Pulmonary artery endothelial cell (primary cell): ENCODE data around the gene PDXK. TPM values are rescaled to one million over a fixed set of nuclear protein-coding genes. Genes with fewer than 3 reads are reported as not detected.

ENCODE experiments used
- DNase-seq: peaks from one replicate; pipeline ENCODE4 v3.0.0-alpha.2; 2011; ENCODE audit warnings: low read depth, low spot score
- total RNA-seq: library from RNA; depleted of rRNA; stranded (reverse); fragments of >200 nt; gene quantifications from 2 replicates; pipeline ENCODE4 v1.2.3, GENCODE V29; 2014

PDXK gene
- total RNA-seq, 1 donor from 2014 or later: 121 TPM

DNA sequence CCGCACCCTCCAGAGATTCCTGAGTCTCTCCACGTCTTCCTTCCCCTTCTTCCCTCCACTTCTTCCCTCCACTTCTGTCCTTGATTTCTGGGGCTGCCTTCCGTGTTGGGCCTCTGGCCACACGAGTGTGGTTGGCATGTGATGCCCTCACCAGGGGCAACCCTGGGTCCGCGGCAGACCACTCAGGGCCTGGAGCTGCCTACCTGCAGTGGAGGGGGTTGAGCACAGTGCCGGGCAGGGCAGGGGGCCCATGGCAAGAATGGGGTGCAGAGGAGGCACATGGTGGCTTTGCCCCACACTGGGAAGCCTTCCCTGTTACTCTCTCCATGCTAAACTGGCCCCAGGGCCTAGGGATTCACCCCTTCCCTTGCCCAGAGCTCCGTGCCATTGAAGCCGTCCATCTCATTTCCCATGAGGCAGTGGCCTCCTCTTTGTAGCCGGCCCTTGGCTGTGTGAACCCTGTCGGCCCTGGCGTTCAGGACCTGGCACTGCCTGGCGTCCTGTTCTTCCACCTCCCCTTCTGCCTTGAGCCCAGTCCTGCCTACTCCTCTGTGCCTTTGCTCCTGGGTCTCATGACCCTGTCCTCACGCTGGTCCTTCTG, 83.9 kb downstream of the PDXK start:
- DNase-seq: no peak

DNA sequence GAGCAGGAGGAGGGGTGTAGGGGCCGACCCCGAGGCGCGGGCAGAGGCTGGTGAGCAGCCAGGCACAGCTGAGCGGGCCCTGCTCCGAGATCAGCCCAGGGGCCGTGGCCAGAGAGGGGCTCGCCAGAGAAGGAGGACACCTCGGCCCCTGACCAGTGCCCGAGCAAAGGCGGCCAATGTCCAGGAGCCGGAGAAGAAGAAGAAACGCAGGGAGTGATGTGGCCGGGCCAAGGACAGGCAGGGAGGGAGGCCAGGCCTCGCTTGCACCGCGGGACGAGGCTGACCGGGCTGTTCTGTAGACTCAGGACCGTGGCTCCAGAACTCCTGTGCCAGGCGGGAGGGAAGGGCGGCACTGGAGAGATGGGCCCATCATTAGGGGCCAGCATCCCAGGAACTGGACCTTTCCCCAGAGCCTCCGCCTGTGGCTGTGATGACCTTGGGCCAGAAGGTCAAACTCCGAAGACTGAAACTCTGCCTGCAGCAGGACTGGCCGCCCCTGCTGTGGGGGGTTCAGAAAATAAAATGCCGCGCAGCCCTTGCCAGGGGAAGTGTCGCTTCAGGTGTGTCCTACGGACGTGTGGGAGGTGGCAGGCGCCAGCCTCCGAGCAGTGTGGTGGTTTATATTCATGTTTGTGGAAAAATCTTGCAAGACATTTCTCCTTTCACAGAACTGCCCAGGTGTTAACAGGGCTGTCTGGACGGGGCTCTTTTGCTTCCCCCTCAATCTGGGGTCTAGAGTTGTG, 84.8 kb downstream of the PDXK start:
- DNase-seq: no peak

DNA sequence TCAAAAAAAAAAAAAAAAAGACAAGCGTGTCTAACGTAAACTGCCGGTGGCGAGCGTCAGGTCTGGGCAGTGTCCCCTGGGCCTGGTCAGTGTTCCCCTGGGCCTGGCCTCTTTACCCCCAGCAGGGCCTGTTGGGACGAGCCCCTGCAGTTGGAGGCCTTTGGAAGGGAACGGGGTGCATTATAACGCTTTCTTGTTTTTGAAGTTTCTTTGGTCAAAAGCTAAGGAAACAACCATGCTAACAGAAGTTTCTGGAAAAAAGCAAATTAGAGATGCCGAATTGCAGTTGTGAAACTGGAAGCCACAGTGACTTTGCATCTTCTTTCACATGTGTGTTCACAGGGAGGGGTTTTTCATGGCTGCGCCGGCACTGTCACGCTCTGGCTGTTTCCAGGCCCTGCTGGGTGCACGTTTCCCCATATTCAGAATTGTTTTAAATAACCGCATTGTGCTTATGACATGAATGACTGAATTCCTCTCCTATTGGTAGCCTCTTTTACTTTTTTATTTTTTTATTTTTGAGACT, 86.4 kb downstream of the PDXK start:
- DNase-seq: no peak

DNA sequence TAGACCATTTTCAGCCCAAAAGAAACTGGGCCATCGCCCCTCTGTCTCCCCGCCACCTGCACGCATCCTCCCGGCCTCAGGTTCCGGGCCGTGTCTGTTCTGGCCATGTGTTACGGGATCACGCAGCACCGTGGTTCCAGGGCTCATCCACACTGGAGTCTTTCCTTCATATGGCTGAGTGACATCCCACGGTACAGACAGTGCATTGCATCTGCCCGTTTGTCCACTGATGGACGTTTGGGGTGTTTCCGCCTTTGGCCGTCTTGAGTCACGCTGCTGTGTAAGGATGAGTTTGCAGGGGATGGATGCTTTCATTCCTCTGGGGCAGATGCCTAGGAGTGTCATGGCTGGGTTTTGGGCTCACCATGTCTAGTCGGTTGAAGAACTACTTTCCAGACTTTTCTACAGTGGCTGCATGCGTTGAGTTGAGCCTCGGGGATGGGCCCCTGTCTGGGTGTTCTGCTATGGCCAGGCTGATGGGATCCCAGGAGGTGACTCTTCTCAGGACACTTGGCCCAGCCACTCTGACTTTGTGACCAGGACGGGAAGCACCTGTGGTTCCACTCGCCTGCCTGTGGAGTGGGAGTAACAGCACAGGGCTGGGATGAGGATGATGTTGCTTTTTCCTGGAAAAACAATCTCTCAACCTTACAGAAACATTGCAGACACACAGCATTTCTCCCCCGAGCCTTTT, 87.2 kb downstream of the PDXK start:
- no peak for DNase-seq

DNA sequence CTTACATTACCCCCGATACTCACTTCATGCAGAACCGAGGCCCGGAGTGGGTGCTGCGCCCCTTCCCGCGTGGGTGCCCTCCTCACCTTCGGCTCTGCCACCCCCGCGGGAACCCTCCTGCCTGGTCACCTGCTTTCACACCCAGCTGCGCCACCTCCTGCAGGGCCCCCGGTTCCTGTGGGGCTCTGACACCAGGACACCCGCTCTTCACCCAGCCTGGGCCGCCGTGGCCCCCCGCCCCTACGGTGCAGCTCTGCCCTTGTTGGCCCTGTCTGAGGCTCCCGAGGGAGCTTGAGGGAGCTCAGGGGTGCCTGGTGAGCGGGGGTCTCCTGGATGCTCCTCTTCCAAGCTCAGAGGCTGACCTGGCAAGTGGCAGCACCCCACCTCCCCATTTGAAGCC, 89.4 kb downstream of the PDXK start:
- no peak for DNase-seq

DNA sequence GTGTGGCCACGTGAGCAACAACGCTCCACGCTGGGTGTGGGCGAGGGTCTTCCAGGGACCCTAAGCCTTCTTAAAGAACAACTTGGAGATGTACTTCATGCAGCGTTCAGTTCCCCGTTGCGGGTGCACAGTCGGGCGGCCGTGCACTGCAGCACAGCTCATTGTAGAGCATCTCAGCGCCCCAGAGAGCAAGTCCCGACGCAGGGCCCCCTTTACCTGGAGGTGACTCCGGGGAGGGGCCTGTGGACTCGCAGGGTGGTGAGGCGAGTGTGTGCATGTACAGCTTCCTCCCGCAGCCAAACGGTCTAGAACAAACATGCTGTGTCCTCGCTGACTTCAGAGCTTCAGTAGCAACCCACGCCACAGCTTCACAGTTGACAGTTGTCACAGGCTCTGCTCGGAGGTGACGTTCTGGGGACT, 89.9 kb downstream of the PDXK start:
- DNase-seq: no peak

DNA sequence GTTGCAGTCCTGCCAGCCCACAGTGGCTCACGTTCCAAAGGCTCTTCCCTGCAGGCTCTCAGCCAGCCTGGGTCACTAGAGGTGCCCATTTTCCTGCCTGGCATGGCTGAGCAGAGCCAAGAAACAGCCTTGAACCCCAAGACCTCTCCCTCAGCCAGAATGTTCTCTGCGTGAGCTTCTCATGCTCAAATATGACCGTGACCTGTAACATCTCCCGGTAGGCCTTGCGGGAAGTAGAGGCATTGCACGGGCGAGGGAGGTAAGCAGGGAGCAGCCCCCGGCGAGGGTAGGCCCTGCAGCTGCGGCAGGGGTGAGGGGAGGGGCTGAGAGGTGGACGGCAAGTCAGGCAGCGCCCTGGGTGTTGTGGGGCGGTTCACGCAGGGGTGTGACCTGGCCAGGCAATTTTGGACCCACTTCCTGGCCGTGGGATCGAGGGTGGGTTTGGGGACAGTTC, 90.4 kb downstream of the PDXK start:
- DNase-seq: no peak

DNA sequence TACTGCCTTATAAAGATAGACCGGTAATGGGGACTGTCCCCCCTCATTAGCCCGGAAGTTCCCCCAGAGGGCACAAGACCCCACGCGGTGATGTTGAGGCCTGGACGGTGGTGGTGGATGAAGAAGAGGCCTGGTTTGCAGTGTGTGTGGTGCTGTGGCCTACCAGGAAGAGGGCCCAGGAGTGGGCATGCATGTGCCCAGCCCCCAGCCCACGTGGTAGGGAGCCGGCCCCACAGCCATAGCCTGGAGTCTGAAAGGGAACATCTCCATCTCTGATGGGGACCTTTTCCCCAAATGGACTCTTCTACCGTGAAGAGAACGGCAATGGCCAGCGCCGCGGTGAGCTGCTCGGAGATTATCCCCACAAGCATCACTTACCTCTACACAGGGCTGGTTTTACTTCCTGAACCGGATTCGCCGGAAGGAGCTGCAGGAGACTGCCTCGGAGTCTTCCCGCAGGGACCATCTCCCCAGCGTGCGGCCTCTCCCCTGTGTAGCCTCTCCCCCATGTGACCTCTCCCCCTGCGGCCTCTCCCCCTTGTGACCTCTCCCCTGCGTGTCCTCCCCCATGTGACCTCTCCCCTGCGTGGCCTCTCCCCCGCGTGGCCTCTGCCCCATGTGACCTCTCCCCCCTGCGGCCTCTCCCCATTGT, 91.0 kb downstream of the PDXK start:
- DNase-seq: no peak

DNA sequence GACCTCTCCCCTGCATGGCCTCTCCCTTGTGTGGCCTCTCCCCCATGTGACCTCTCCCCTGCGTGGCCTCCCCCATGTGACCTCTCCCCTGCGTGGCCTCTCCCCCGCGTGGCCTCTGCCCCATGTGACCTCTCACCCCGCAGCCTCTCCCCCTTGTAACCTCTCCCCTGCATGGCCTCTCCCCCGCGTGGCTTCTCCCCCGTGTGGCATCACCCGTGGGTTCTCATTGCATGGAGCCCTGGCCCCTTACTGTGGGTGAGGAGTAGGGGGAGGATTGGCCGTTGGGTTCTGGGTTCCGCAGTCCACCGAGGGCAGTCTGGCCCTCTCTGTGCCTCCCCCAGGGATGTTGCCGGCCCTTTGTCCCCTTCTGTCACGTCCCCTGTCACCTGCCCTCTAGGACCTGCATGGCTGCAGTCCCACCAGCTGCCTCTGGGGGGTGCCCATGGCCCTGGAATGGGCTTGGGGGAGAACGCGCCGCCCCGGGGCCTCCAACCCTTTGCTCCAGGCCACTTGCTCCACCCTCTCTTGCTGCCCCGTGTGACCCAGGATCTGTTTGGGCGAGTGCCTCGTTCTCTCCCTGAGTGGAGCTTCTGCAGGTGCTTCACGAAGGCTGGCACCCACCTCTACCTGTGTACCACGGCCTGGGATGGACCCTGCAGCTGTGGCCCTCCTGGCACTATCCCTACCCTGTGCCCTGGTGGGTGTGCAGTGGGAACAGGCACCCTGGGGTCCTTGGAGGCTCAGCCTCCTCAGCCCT, 91.8 kb downstream of the PDXK start:
- DNase-seq: no peak

DNA sequence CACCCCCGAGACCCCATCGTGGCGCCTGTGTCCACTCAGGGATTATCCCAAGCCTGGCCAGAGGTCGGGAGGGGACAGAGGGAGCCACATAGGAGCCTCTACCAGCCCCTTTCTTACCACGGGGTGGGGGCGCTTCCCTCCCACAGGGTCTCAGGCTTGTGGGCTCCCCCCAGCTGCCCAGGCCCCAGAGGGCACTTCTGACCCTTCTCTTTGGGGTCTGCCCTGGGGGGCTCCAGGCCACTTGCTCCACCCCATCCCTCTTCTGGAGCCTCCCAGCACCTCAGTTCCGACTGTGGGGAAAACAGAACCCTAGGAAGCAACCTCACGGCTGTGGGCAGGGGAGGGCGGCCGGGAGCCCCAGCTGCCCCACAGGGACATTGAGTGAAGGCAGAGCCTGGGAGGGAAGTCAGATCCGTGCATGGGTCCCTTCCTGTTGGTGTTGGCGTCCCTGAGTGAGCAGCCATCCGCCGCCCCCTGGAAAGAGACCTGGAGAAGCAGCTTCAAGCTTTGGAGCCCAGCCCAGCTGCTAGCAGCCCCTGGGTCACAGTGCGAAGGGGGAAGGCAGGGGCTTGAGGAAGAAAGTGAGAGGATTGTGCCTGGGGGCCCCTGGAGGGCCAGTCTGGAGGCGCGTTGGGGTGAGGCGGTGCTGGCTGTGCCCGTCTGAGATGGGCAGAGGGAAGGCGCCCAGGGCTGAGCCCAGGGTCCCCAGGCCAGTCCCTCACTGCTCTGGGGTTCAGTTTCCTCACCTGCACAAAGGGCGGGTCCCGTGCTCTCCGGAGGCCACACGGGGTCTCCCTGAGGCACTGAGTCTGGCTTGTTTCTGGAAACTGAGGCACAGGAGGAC, 92.6 kb downstream of the PDXK start:
- DNase-seq: no peak

Other genes with a start within 250 kb of the PDXK start
- 0.53 and 1.7 TPM in 2 replicates for gene HSF2BP, start 59.6 kb upstream of the PDXK start, total RNA-seq
- 44.3 and 44.8 TPM in 2 replicates for gene RRP1B, start 59.6 kb upstream of the PDXK start, total RNA-seq
- 15.4 and 20.6 TPM in 2 replicates for gene CSTB, start 57.2 kb downstream of the PDXK start, total RNA-seq
- gene RRP1, start 70.4 kb downstream of the PDXK start, total RNA-seq: 28.1 and 28.2 TPM in 2 replicates
- 43.7 and 80.9 TPM in 2 replicates for gene AGPAT3, start 146.1 kb downstream of the PDXK start, total RNA-seq